Hematopoietic multipotent progenitor cell treated with erythropoietin and hydrocortisone succinate and interleukin-3 and kit ligand, for 6 days (in vitro differentiated cells): ENCODE measurements around the gene SERPINB6.
"Not testable (repeated sequence)": the region's sequence is repeated elsewhere in the genome, so short reads cannot be mapped to it uniquely, and the experiment has no call there.

Experiments used
- DNase-seq: peaks from one replicate; pipeline ENCODE4 v3.0.0-alpha.2; 2015

The SERPINB6 gene

GRCh38 chr6:2953098-2953497 is 18.3 kb downstream of the SERPINB6 start:
- no peak for DNase-seq

GRCh38 chr6:2952557-2953095 is 18.7 kb downstream of the SERPINB6 start:
- peak; percentile 85 for DNase-seq

GRCh38 chr6:2951728-2952127 is 19.6 kb downstream of the SERPINB6 start:
- peak; percentile 46 for DNase-seq

- DNase-seq: no peak
Measured at GRCh38 chr6:2950713-2951112, 20.7 kb downstream of the SERPINB6 start.

- DNase-seq: no peak
Measured at GRCh38 chr6:2949536-2950083, 21.8 kb downstream of the SERPINB6 start.

GRCh38 chr6:2949121-2949520 is 22.2 kb downstream of the SERPINB6 start:
- no peak for DNase-seq

- DNase-seq: no peak
Measured at GRCh38 chr6:2948228-2949025, 22.9 kb downstream of the SERPINB6 start.

- DNase-seq: no peak
Measured at GRCh38 chr6:2947445-2947844, 23.9 kb downstream of the SERPINB6 start.

- DNase-seq: no peak
Measured at GRCh38 chr6:2945153-2945452, 26.3 kb downstream of the SERPINB6 start.

- peak; percentile 58 for DNase-seq
Measured at GRCh38 chr6:2944405-2945152, 26.8 kb downstream of the SERPINB6 start.

GRCh38 chr6:2943564-2943955 is 27.8 kb downstream of the SERPINB6 start:
- DNase-seq: no peak

GRCh38 chr6:2942914-2943563 is 28.3 kb downstream of the SERPINB6 start:
- peak; percentile 34 for DNase-seq

- not testable (repeated sequence) for DNase-seq
Measured at GRCh38 chr6:2942116-2942515, 29.3 kb downstream of the SERPINB6 start.

GRCh38 chr6:2940851-2941250 is 30.5 kb downstream of the SERPINB6 start:
- no peak for DNase-seq

GRCh38 chr6:2940010-2940850 is 31.1 kb downstream of the SERPINB6 start:
- peak; percentile 62 for DNase-seq

- no peak for DNase-seq
Measured at GRCh38 chr6:2939315-2940009, 31.9 kb downstream of the SERPINB6 start.

- DNase-seq: no peak
Measured at GRCh38 chr6:2938632-2939083, 32.7 kb downstream of the SERPINB6 start.

- no peak for DNase-seq
Measured at GRCh38 chr6:2938004-2938631, 33.2 kb downstream of the SERPINB6 start.

GRCh38 chr6:2937627-2938003 is 33.8 kb downstream of the SERPINB6 start:
- no peak for DNase-seq

- no peak for DNase-seq
Measured at GRCh38 chr6:2935566-2936291, 35.6 kb downstream of the SERPINB6 start.
